HG03025 (cell line): Measurements from ENCODE around the gene CLEC12A.
"Not testable (repeated sequence)": the region's sequence is repeated elsewhere in the genome, so short reads cannot be mapped to it uniquely, and the experiment has no call there.

Experiments
- ATAC-seq: cut with Tn5 transposase; IDR thresholded peaks from one replicate; pipeline ENCODE4 v1.9.1; 2021; ENCODE audit warnings: mild to moderate bottlenecking, moderate library complexity; ENCODE audit not compliant: unreplicated experiment, low FRiP score

CLEC12A gene

DNA sequence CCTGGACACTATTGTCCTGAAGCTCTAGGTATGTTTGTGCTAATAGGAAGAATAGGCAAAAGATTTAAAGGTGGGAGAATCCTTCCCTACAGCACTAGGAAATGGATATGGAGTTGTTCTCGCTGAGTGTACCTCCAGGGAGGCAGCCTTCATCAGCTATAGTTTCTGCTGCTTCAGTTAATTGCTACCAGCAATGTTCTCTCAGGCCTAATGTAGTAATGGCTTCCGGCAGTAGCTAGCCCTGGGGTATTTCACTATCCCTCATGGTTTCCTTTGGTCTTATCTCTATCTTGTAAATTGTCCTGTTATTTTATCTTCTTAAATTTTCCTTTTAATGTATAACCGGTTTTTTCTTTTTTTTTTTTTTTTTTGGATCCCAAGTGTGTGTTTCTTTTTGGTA lies 9.3 kb upstream of the CLEC12A start:
- ATAC-seq, result no peak

DNA sequence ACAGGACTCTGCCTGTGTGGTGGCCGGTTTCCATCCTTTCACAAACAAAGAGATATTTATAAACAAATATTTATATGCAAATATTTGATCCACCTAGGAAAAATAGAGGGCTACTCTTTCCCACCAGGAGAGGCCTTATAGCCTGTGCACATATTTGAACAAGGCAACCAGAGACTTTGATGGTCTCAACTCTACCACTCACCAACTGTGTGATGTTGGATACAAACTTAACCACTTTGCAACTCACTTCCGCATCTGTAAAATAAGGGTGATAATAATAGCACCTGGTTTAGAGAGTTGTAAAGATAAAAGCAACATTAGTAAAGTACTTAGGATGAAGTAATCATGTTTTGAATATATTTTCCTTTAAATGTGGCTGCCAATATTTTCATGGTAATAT lies 1.5 kb upstream of the CLEC12A start:
- ATAC-seq, result no peak

DNA sequence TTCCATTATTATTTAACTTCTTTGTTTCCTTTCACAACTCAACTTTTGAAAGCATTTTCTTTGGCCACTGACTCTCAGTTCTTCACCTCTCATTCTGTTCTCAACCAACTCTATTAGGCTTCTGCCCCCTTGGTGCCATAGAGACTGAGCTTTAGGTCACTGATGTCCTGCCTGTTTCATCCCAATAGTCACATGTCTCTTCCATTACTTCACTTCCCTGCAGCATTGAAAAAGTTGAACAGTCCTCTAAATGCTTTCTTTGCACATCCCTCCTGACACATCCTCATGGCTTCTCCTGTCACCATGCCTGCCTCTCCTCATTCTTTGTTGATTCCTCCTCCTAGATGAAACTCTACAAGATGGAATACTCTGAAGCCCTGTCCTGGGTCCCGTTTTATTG lies 2.7 kb downstream of the CLEC12A start:
- no peak for ATAC-seq

DNA sequence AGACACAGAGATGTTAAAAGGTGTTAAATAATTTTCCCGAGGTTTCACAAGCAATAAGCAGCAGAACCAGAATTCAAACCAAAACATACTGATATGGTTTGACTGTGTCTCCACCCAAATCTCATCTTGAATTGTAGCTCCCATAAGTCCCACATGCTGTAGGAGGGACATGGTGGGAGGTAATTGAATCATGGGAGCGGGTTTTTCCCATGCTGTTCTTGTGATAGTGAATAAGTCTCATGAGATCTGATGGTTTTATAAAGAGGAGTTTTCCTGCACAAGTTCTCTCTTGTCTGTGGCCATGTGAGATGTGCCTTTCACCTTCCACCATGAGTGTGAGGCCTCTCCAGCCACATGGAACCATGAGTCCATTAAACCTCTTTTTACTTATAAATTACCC lies 3.5 kb downstream of the CLEC12A start:
- not testable (repeated sequence) for ATAC-seq

DNA sequence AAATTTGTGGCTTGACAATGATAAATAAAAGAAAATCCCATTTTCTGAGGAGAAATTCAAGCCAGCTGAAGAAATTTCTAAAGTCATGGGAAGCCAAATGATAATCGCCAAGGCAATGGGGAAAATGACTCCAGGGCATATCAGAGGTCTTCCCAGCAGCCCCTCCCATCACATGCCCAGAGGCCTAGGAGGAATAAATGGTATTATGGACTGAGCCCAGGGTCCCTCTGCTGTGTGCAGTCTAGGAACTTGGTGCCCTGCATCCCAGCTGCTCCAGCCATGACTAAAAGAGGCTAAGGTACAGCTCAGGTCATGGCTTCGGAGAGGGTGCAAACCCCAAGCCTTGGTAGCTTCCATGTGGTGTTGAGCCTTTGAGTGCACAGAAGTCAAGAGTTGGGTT lies 4.4 kb downstream of the CLEC12A start:
- no peak for ATAC-seq

DNA sequence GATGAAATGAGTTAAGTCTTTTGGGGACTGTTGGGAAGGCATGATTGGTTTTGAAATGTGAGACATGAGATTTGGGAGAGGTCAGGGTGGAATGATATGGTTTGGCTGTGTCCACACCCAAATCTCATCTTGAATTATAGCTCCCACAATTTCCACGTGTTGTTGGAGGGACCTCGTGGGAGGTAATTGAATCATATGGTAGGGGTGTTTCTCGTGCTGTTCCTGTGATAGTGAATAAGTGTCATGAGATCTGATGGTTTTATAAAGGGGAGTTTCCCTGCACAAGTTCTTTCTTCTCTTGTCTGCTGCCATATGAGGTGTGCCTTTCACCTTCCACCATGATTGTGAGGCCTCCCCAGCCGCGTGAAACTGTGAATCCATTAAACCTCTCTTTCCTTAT lies 5.4 kb downstream of the CLEC12A start:
- ATAC-seq, result not testable (repeated sequence)

DNA sequence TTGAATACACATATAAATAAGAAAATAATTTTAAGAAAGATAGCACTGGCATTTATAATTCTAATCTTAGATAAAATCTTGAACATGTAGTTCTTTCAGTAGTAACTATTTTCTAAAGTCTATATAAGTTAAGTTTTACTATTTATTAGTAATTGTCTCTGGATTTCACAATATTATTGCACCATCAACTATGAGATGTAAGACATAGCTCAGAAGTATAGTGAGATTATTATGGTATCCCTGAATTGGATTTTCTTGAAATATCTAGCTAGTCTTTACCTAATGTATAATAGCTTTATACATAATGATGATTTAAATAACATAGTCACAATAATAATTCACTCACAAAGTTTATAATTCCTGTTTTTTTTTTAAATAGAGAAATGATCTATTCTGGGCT lies 6.7 kb downstream of the CLEC12A start:
- no peak for ATAC-seq

DNA sequence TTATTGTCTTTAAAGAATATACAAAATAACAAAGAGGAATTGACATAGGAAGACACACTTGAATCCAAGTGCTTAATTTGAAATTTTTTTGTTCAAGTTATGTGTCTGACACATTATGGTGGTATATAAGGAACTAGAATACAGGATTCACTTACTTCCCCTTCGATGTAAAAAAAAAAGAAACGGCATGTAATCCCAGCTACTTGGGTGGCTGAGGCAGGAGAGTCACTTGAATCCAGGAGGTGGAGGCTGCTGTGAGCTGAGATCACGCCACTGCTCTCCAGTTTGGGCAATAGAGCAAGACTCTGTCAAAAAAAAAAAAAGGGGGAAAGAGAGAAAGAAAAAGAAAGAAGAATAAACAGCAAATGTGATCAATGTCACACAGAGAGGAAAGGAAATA lies 8.9 kb downstream of the CLEC12A start:
- no peak for ATAC-seq

DNA sequence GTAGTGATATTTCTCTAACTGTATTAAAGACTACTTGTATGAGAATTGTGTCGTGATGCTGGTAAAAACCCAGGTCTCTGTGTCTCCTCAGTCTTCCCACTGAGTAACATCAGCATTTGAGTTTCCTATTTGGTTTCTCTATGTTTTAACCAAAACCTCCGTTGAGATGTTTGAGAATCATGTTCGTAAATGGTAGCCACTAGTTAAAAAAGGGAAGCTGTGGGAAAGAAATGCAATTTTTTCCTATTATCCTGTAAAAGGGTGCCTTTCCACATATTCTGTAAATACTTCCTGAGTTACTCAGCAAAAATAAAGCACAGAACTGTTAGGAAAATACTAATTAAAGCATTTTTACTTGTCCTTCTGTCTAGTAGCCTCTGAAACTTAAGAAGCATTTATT lies 20.7 kb downstream of the CLEC12A start:
- no peak for ATAC-seq

DNA sequence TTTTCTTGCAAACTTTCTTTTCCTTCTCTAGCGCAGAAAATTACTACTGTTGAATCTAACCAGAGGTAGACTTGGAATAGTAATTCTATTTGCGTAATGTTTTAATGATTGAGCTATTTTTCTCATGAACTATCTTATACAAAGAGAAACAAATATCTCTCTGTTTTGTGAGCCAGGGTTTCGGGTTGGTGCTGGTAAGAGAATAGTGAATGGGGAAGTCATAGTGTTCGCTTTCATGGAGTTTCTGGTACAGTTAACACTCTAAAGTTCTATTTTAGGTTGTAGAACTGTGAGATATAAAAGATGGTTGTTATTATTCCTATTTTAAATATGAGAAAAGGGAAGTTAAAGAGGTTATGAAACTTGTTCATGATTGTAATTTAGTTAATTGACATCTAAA lies 21.1 kb downstream of the CLEC12A start:
- no peak for ATAC-seq

DNA sequence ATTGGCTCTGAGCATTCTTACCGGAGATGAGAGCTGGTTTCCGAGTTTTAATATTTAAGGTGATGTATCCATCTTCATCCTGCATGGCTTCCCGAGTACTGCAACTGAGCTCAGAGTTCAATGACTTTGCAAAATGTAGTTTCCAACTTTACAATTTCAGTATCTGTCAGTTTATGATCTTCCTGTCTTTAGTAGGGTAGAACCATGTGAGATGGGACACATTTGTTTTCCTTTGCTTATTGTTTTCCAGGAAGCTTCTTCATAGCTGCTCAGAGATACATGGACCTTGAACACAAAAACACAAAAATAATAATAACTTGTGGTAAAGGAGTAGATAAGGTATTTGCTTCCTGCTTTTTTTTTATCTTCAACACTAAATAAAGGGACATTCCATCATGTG lies 27.8 kb downstream of the CLEC12A start, which contains the start of gene CLEC1B:
Gene CLEC1B, minus strand, starts transcription at position 106 of the 400 bp plus-strand sequence. Its CDS starts 21 bp downstream, at position 85.
- ATAC-seq, result no peak

DNA sequence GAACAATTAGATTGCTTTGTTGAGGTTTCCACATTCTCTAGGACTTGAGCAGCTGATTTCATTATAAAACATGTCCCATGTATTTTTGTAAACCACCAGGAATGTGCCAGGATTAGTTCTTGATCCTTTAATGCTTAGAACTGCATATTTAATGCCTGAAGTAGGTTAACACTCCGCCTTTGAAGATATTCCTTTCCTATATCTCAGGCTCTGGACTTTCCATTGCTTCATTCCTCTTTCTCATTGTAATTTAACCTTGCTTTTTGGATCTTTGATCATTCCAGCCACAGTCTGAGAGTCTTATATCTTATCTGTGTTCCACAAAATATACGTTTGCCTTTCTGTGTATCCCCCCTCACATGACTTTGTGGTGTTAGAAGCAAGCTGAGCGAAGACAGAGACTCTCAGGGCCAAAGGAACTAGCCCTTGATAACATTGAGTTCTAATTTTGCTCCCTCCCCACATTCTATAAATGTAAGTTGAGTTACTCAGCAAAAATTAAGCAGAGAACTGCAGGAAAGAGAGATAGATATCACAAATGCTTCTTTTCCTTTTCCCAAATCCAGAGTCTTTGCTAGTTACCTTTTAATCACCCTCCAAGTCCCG lies 30.1 kb downstream of the CLEC12A start:
- no peak for ATAC-seq

DNA sequence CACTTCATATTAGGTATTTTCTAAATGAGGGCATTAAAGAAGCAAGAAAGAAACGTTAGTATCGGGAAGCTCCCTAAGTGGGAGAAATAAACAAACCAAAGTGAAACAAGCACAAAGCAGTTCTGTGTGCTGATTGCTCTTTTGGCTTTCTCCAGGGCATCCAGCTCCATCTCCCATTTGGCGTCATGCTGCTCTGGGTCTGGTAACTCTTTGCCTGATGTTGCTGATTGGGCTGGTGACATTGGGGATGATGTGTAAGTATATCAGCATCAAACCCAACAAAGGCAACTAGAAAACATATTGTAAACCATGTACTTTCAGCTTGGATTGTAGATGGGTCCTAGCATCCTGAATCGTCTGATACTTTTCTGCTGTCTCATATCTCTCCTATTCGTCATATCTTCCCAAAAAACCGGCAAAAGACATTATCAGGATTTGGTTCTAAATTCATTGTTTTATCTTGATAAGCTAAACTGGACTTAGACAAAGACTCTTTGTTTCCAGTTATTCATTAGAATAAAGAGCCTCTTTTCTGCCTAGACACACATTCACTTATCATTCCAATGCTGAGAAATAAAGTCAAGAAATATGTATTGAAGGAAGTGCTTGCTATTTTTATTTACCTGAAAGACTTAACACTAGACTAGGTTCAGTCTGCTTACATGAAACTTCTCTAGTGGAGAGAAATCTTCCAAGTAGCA lies 41.6 kb downstream of the CLEC12A start:
- no peak for ATAC-seq

DNA sequence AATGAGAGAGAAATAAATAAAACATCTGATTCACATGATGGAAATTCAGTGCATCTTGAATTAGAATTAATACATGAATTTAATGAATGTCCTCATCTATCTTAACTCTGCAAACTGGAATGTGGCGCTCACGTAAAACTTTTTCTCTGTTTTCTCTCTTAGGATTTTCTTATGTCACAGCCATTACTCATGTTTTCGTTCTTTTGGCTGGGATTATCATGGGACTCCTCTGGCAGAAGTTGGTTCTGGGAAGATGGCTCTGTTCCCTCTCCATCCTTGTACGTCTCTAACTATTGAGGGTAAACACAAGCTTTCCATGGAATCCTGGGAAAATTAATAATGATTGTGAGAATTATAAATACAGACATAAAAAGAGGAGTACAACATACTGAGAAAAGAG lies 44.2 kb downstream of the CLEC12A start:
- no peak for ATAC-seq

DNA sequence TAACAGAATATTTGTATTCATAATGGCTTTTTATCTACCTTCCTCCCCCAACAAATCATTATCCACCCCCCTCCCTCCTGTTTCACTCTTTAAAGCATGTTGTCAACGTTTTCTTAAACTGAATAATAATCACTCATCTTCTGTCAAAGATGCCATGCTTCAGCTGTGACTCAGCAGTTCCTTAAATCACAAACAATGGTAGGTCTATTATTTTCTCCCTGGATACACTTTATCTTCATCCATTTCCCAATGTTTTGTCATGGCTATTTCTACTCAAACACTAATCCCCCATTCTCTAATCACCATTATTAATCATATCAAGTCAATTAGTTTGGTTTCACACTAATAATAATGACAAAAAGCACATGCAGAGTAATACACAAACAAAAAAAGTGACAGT lies 45.7 kb downstream of the CLEC12A start:
- no peak for ATAC-seq

DNA sequence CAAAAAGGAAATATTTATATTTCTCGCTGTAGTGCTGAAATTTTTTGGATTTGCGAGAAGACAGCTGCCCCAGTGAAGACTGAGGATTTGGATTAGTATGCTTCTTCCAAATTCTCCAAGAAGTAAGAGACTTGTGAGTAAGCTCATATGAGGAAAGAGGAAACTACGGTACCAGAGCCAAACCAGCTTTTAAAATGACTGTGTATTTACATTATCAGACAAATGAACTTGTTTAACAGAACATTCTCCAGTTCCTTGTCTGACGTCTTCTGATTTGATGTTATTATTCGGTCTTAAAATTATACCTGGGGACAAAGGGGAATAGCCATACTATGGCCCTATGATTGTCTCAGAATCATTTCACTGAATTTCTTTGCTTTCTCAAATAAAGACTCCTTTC lies 47.2 kb downstream of the CLEC12A start:
- no peak for ATAC-seq

DNA sequence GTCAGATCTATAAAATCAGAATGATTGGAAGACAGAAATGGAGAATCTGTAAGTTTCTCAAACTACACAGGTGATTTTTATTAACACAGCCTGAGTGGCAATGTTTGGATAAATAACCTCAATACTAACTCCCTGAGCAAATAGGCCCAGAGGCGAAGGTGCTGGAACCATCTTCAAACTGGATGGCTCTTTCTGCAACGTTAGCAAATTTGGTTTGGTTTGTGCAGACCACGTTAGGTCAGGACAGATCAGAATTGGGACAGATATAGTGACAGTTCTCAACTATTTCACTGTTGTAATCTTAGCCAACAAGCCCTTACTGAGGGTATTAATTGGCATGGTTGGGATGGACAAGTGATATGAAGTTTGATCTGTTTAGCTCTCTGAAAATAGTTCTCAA lies 50.1 kb downstream of the CLEC12A start:
- no peak for ATAC-seq

DNA sequence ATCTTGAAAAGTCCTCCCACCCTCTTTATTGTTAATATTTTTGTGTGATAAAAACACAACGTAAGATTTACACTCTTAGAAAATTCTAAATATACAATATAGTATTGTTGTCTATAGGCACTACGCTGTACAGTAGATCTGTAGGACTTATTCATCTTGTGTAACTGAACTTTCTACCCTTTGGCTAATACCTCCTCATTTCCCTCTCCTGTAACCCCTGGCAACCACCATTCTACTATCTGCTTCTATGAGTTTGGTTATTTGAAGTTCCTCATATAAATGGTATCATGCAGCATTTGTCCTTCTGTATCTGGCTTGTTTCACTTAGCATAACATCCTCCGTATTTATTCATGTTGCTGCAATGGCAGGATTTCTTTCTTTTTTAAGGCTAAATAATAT lies 54.0 kb downstream of the CLEC12A start:
- ATAC-seq, result no peak

DNA sequence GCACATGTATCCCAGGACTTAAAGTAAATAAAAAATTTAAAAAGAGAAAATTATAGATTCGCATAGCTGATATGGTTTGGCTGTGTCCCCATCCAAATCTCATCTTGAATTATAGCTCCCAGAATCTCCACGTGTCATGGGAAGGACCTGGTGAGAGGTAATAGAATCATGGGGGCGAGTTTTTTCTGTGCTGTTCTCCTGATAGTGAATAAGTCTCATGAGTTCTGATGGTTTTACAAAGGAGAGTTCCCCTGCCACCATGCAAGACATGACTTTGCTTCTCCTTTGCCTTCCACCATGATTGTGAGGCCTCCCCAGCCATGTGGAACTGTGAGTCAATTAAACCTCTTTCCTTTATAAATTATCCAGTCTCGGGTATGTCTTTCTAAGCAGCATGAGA lies 55.5 kb downstream of the CLEC12A start:
- not testable (repeated sequence) for ATAC-seq

DNA sequence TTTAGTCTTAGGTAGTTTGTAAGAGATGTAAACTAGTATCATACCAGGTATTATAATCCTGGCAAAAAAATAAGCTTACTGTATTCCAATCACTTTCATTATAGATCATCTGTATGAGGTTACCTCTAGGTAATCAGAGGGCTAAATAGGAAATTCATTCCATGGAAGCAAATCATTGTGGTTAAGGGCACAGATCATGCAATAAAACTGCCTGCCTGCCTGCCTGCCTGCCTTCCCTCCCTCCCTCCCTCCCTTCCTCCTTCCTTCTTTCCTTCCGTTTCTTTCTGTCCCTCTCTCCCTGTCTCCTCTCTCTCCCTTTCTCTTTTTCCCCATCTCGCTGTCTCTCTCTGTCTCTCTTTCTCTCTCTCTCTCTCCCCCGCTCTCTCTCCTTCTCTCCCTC lies 56.1 kb downstream of the CLEC12A start:
- ATAC-seq, result no peak

DNA sequence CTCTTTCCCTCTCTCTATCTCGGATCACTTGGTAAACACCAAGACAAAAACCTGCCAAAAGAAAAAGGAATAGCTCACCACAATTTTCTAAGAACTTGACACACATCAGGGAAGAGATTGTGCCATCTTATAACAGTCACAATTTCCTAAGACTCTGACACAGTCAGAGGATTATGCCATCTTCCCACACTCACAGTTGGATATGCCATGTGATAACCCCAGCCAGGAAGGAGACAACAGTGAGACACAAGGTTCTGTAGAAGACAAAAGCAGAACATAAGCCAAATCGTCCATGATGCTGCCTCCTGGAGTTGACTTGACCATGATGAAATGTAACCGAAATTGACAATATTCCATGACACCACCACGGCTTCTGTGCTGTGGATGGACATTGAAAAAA lies 56.5 kb downstream of the CLEC12A start:
- no peak for ATAC-seq

DNA sequence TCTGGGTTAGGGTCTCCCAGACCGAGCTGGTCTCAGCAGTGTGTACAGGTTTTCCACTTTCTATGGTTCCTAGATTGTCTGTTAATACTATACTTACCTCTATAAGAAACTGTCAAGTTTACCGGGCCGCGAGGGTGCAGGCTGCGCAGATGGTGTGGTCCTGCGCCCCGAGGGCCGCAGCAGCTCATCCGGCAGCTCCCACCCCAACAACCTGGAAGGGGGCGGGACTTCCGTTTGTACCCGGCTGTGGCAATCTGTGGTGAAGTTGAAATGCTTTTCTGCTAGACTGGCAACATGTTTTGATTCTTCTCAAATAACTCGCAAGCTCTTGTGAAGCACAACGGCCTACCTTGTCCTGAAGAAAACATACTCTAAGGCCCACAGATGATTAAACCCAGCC lies 59.2 kb downstream of the CLEC12A start, which contains the start of gene CLEC9A:
Gene CLEC9A, plus strand, starts transcription at position 237 of the 400 bp plus-strand sequence. CDS start 22,006 bp downstream, outside the sequence.
- no peak for ATAC-seq
